ENCODE data around the gene MRPL21. TPM values are rescaled to one million over a fixed set of nuclear protein-coding genes. Genes with fewer than 3 reads are reported as not detected.

MRPL21 gene
- total and polyA plus RNA-seq, 9 of the 15 experiments (the other 6 are each of a cell fraction or from before 2014, with no cell fraction given), result 196 to 618 (median 232) TPM

- TF ChIP-seq, protein P1, sequence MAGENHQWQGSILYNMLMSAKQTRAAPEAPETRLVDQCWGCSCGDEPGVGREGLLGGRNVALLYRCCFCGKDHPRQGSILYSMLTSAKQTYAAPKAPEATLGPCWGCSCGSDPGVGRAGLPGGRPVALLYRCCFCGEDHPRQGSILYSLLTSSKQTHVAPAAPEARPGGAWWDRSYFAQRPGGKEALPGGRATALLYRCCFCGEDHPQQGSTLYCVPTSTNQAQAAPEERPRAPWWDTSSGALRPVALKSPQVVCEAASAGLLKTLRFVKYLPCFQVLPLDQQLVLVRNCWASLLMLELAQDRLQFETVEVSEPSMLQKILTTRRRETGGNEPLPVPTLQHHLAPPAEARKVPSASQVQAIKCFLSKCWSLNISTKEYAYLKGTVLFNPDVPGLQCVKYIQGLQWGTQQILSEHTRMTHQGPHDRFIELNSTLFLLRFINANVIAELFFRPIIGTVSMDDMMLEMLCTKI (IDR thresholded peaks at IDR 0.05; ENCODE audit: partially characterized antibody), result no peak
- TF ChIP-seq, protein P2, sequence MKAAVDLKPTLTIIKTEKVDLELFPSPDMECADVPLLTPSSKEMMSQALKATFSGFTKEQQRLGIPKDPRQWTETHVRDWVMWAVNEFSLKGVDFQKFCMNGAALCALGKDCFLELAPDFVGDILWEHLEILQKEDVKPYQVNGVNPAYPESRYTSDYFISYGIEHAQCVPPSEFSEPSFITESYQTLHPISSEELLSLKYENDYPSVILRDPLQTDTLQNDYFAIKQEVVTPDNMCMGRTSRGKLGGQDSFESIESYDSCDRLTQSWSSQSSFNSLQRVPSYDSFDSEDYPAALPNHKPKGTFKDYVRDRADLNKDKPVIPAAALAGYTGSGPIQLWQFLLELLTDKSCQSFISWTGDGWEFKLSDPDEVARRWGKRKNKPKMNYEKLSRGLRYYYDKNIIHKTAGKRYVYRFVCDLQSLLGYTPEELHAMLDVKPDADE (conservative IDR thresholded peaks at IDR 0.05; ENCODE audit: control insufficient read depth, low read depth, low read length), result peak; percentile 86
- TF ChIP-seq MCM3 (IDR thresholded peaks at IDR 0.05) (no peak), ZNF408 (CRISPR knock-in tag; IDR thresholded peaks at IDR 0.05; ENCODE audit: low read depth) (no peak), ZNF764 (CRISPR knock-in tag; IDR thresholded peaks at IDR 0.05; ENCODE audit: low read depth) (no peak; the same call in 1 of the 2 replicates), DIDO1 (tag; IDR thresholded peaks at IDR 0.05; ENCODE audit: low read depth) (peak; percentile 96), DDX20 (tag; IDR thresholded peaks at IDR 0.05; ENCODE audit: low read depth) (no peak), ZNF445 (CRISPR knock-in tag; IDR thresholded peaks at IDR 0.05; ENCODE audit: low read depth) (no peak), KHSRP (IDR thresholded peaks at IDR 0.05) (peak; percentile 64; the same call in 1 of the 2 replicates), ETS2 (tag; IDR thresholded peaks at IDR 0.05; ENCODE audit: borderline replicate concordance, poor library complexity, severe bottlenecking) (no peak), IFI16 (CRISPR knock-in tag; IDR thresholded peaks at IDR 0.05) (0 out of 2 replicates have a peak, but pooled peaks have one; percentile 13), NCOA2 (IDR thresholded peaks at IDR 0.05; ENCODE audit: partially characterized antibody in 2 of 2) (no peak), POLR3G (IDR thresholded peaks at IDR 0.05; ENCODE audit: extremely low read depth, insufficient read length, insufficient replicate concordance) (no peak), CAMTA2 (CRISPR knock-in tag; conservative IDR thresholded peaks at IDR 0.05) (no peak), ZNF699 (CRISPR knock-in tag; IDR thresholded peaks at IDR 0.05; ENCODE audit: insufficient replicate concordance) (no peak), EP300 (IDR thresholded peaks at IDR 0.05; ENCODE audit: low read length) (peak; percentile 55)
- TF ChIP-seq, protein P3, sequence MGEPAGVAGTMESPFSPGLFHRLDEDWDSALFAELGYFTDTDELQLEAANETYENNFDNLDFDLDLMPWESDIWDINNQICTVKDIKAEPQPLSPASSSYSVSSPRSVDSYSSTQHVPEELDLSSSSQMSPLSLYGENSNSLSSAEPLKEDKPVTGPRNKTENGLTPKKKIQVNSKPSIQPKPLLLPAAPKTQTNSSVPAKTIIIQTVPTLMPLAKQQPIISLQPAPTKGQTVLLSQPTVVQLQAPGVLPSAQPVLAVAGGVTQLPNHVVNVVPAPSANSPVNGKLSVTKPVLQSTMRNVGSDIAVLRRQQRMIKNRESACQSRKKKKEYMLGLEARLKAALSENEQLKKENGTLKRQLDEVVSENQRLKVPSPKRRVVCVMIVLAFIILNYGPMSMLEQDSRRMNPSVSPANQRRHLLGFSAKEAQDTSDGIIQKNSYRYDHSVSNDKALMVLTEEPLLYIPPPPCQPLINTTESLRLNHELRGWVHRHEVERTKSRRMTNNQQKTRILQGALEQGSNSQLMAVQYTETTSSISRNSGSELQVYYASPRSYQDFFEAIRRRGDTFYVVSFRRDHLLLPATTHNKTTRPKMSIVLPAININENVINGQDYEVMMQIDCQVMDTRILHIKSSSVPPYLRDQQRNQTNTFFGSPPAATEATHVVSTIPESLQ (CRISPR knock-in tag; IDR thresholded peaks at IDR 0.05), result no peak; the same call in 1 of the 2 replicates
- TF ChIP-seq, protein P4, sequence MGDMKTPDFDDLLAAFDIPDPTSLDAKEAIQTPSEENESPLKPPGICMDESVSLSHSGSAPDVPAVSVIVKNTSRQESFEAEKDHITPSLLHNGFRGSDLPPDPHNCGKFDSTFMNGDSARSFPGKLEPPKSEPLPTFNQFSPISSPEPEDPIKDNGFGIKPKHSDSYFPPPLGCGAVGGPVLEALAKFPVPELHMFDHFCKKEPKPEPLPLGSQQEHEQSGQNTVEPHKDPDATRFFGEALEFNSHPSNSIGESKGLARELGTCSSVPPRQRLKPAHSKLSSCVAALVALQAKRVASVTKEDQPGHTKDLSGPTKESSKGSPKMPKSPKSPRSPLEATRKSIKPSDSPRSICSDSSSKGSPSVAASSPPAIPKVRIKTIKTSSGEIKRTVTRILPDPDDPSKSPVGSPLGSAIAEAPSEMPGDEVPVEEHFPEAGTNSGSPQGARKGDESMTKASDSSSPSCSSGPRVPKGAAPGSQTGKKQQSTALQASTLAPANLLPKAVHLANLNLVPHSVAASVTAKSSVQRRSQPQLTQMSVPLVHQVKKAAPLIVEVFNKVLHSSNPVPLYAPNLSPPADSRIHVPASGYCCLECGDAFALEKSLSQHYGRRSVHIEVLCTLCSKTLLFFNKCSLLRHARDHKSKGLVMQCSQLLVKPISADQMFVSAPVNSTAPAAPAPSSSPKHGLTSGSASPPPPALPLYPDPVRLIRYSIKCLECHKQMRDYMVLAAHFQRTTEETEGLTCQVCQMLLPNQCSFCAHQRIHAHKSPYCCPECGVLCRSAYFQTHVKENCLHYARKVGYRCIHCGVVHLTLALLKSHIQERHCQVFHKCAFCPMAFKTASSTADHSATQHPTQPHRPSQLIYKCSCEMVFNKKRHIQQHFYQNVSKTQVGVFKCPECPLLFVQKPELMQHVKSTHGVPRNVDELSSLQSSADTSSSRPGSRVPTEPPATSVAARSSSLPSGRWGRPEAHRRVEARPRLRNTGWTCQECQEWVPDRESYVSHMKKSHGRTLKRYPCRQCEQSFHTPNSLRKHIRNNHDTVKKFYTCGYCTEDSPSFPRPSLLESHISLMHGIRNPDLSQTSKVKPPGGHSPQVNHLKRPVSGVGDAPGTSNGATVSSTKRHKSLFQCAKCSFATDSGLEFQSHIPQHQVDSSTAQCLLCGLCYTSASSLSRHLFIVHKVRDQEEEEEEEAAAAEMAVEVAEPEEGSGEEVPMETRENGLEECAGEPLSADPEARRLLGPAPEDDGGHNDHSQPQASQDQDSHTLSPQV (IDR thresholded peaks at IDR 0.05), result no peak
Observed at GRCh38 chr11:68903288-68904247, at the start of gene MRPL21, which contains the start of gene IGHMBP2 (continued).

Measured in K562 (cell line).